NB4 (cell line): ENCODE measurements around the gene MXI1.
A peak's percentile ranks its signal among the peaks of the same experiment; 100 is the strongest.

ENCODE experiments used
- DNase-seq: peaks from one replicate; pipeline ENCODE4 v3.0.0; 2010; ENCODE audit warnings: low read depth
- H3K4me3 ChIP-seq: one replicate; pipeline ENCODE4 v1.5.1; 2011; ENCODE audit warnings: mild to moderate bottlenecking, low read depth, low read length, moderate library complexity
- MYC ChIP-seq: IDR thresholded peaks from 2 replicates; pipeline ENCODE4 v1.6.1; 2011; ENCODE audit warnings: low read depth, low read length
- POLR2A ChIP-seq: IDR thresholded peaks from 2 replicates; pipeline ENCODE4 v1.6.1; 2011; ENCODE audit warnings: mild to moderate bottlenecking; ENCODE audit not compliant: insufficient read length; ENCODE audit errors: extremely low read depth
- TF ChIP-seq, protein P1 (sequence below): IDR thresholded peaks from 2 replicates; pipeline ENCODE4 v1.6.1; 2011; ENCODE audit warnings: low read depth, low read length
- TF ChIP-seq, protein P2 (sequence below): IDR thresholded peaks from one replicate; pipeline ENCODE4 v1.5.1; 2012; ENCODE audit warnings: low read depth, low read length

Gene MXI1

DNA sequence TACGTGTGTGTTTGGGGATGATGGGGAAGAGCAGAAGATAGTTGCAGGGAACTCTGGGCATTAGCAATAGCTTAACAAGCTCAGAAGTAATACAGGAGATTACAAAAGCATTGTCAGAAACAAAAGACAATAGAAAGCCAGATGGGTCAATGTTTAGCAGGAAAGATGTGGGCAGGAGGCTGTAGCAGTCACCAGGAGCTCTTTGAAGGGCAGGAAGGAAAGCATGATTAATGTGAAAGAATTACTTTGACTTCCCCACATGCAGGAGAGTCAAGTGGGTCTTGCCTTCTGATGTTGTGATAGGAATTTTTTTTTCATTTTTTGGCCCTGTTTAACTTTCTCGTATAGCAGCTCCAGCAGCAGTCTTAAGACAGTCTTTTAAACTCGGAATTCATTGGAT, 103.3 kb downstream of the MXI1 start:
- no peak for DNase-seq
- no peak overlapping the region for H3K4me3 ChIP-seq
- TF ChIP-seq, protein P1, sequence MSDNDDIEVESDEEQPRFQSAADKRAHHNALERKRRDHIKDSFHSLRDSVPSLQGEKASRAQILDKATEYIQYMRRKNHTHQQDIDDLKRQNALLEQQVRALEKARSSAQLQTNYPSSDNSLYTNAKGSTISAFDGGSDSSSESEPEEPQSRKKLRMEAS, result no peak
- no peak for TF ChIP-seq POLR2A
- TF ChIP-seq, protein P2, sequence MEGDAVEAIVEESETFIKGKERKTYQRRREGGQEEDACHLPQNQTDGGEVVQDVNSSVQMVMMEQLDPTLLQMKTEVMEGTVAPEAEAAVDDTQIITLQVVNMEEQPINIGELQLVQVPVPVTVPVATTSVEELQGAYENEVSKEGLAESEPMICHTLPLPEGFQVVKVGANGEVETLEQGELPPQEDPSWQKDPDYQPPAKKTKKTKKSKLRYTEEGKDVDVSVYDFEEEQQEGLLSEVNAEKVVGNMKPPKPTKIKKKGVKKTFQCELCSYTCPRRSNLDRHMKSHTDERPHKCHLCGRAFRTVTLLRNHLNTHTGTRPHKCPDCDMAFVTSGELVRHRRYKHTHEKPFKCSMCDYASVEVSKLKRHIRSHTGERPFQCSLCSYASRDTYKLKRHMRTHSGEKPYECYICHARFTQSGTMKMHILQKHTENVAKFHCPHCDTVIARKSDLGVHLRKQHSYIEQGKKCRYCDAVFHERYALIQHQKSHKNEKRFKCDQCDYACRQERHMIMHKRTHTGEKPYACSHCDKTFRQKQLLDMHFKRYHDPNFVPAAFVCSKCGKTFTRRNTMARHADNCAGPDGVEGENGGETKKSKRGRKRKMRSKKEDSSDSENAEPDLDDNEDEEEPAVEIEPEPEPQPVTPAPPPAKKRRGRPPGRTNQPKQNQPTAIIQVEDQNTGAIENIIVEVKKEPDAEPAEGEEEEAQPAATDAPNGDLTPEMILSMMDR, result no peak
- TF ChIP-seq MYC, result no peak

DNA sequence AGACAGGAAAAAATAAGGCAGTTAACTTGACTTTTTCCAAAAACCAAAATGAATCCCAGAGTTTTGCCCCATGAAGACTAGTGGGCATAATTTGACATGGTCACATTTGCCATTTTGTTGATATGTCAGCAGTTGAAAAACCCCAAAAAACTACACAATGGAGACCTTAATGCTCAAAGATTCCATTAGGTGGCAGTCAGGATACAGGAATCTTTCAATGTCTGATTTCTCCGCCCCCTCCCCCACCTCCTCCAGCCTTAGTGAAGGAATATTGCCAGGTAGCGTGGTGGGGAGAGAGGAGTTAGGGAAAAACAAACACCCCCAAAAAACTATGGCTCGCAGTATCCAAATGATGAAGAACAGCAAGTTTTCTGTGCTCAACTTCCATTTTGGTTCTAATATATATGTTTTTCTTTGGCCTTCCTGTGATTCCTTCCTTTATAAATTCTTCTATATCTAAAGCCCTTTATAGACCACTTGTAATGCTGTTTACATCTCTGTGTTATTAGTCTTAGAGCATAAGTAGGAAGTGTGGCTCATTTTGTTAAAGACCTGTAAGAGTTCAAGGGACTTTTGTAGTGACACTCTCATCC, 104.0 kb downstream of the MXI1 start:
- no peak overlapping the region for H3K4me3 ChIP-seq

DNA sequence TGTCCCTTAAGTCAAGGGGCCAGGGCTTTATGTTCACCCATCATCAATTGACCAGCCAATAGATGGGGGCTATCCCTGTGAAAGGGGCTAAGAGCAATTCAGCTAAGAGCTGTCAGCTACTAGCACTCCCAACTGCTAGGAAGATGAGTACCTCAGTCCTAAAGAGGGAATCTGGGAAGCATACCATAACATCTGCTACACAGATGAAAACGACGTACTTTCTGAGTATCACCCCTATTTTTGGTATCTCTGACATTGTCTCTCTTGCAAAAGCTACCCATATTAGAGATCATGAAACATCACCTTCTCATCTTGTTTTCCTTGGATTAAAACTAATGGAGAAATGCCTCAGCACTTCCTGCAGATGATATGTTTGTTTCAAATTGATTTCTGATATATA, 104.8 kb downstream of the MXI1 start:
- H3K4me3 ChIP-seq, result no peak overlapping the region
- no peak for TF ChIP-seq MYC
- TF ChIP-seq POLR2A, result no peak
- TF ChIP-seq, protein P2, result no peak
- TF ChIP-seq, protein P1, result no peak
- DNase-seq, result no peak

More for the DNA sequence above, 104.0 kb downstream of the MXI1 start:
- peak; percentile 68 for DNase-seq
- TF ChIP-seq, protein P2, result peak; percentile 62
- TF ChIP-seq MYC, result no peak
- no peak for TF ChIP-seq POLR2A
- TF ChIP-seq, protein P1, result 0 out of 2 replicates have a peak, but pooled peaks have one; percentile 7

DNA sequence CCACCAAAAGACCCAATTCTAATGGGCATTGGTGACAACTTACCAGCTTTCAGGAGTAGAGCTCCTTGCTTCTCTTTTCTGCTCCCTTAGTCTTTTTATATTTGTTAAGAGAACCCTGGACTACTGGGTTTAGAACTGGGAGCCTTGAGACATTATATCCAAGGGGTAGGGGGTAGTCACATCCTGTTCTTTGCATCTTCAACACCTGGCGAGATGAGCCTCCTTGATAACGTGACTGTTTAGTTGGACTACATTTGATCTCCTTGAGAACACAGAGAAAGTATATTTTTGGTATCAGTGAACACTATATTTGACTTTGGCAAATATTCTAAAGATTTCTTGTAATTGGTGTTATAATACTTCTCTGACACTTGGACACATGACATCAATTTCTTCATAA, 106.3 kb downstream of the MXI1 start:
- DNase-seq, result no peak
- TF ChIP-seq, protein P1, result no peak
- TF ChIP-seq, protein P2, result no peak
- TF ChIP-seq MYC (no peak), POLR2A (no peak)
- no peak overlapping the region for H3K4me3 ChIP-seq

DNA sequence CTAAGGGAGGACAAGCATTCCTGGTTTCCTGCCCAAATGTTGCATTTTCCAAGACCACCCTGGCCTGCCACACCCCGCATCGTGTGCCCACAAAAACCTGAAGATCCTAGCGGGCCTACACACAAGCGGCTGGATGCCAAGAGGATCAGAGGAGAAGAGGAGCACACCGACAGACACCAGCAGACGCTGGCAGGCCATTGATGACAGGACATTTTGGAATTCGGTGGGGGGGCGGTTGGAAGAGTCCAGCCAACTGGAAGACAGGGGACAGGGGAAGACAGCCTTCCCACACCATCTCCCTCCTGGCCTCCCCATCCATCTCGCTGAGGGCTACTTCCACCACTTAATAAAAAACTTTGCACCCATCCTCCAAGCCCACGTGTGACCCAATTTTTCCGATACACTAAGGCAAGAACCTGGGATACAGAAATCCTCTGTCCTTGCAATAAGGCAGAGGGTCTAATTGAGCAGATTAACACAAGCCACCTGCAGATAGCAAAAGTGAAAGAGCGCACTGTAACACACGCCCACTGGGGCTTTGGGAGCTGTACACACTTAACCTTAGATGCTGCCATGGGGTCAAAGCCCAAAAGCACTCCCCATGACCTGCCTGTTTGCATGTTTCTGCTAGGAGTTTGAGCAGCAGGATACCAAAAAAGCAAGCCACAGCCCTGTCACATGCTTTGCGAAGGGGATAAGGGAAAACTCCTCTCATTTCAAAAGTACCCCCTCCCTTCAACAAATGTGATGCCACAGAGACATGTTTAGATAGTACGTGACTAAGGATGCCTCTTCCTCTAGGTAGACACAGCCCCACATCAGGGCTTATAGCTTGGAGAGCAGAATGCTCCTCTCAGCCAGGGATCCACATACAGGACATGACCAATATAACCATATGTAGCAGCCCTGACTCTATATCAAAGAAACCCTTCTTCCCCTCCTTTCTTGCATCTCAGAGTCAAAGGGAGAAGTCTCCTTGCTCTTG, 110.8 kb downstream of the MXI1 start:
- H3K4me3 ChIP-seq, result no peak overlapping the region
- TF ChIP-seq, protein P2, result no peak
- TF ChIP-seq MYC (no peak), POLR2A (no peak)
- TF ChIP-seq, protein P1, result no peak
- DNase-seq, result no peak
